Measurements from ENCODE around the gene GYG2.

GRCh38 chrX:2799369-2799768 lies 29.4 kb upstream of the GYG2 start:
- TF ChIP-seq EZH2 (IDR thresholded peaks at IDR 0.05; ENCODE audit: low read depth, unreplicated experiment): no peak
- no peak for TF ChIP-seq CTCF (conservative IDR thresholded peaks at IDR 0.05; ENCODE audit: low read depth in 2 of 2)
- no peak for TF ChIP-seq POLR2AphosphoS5 (IDR thresholded peaks at IDR 0.05; ENCODE audit: low read depth)
- TF ChIP-seq ETS1 (IDR thresholded peaks at IDR 0.05): no peak
